Astrocyte (in vitro differentiated cells and primary cell): ENCODE measurements around the gene UMODL1. TPM values are rescaled to one million over a fixed set of nuclear protein-coding genes. Genes with fewer than 3 reads are reported as not detected.

Experiments used
- DNase-seq: peaks from one replicate; pipeline ENCODE4 v3.0.0-alpha.2; 2010; ENCODE audit warnings: low read depth
- FAIRE-seq: peaks from 2 replicates; lab custom pipeline; 2011; peaks lifted over from hg19 to GRCh38; lab: Jason Lieb, UNC
- H2AFZ ChIP-seq: 2 replicates; pipeline ENCODE4 v1.6.0; 2012; ENCODE audit warnings: low read depth, low read length, inconsistent platforms
- H3K27ac ChIP-seq: 2 replicates; pipeline ENCODE4 v1.5.1; 2011; ENCODE audit warnings: low read depth, low read length, inconsistent platforms
- H3K27me3 ChIP-seq: 2 replicates; pipeline ENCODE4 v1.6.0; 2011; ENCODE audit warnings: low read length, inconsistent platforms; ENCODE audit not compliant: insufficient read depth
- H3K36me3 ChIP-seq: 2 replicates; pipeline ENCODE4 v1.5.1; 2011; ENCODE audit warnings: low read length, inconsistent platforms; ENCODE audit not compliant: insufficient read depth
- H3K4me1 ChIP-seq: 2 replicates; pipeline ENCODE4 v1.5.1; 2011; ENCODE audit warnings: low read length, inconsistent platforms; ENCODE audit not compliant: insufficient read depth
- H3K4me2 ChIP-seq: 2 replicates; pipeline ENCODE4 v1.6.0; 2012; ENCODE audit warnings: low read length, inconsistent platforms
- H3K4me3 ChIP-seq: 2 replicates; pipeline ENCODE4 v1.5.1; 2011; ENCODE audit warnings: low read depth, mild to moderate bottlenecking, low read length, inconsistent platforms; ENCODE audit not compliant: insufficient read depth
- H3K79me2 ChIP-seq: 2 replicates; pipeline ENCODE4 v1.6.0; 2012; ENCODE audit warnings: mild to moderate bottlenecking, low read length, inconsistent platforms; ENCODE audit not compliant: insufficient read depth
- H3K9ac ChIP-seq: 2 replicates; pipeline ENCODE4 v1.6.0; 2012; ENCODE audit warnings: mild to moderate bottlenecking, low read length, inconsistent platforms
- H3K9me3 ChIP-seq: 2 replicates; pipeline ENCODE4 v1.5.1; 2012; ENCODE audit warnings: low read depth, mild to moderate bottlenecking, low read length, inconsistent platforms; ENCODE audit not compliant: insufficient read depth
- H4K20me1 ChIP-seq: 2 replicates; pipeline ENCODE4 v1.6.0; 2012; ENCODE audit warnings: low read length, inconsistent platforms; ENCODE audit not compliant: insufficient read depth
- H3K27ac Mint-ChIP-seq: one replicate; pipeline ENCODE4 v1.8.0; 2021; ENCODE audit warnings: mild to moderate bottlenecking, mixed read lengths; ENCODE audit not compliant: unreplicated experiment
- H3K27me3 Mint-ChIP-seq: one replicate; pipeline ENCODE4 v1.8.0; 2021; ENCODE audit warnings: low read depth, mixed read lengths; ENCODE audit not compliant: unreplicated experiment
- H3K36me3 Mint-ChIP-seq: one replicate; pipeline ENCODE4 v1.8.0; 2021; ENCODE audit warnings: low read depth, mixed read lengths; ENCODE audit not compliant: unreplicated experiment
- H3K4me1 Mint-ChIP-seq: one replicate; pipeline ENCODE4 v1.8.0; 2021; ENCODE audit warnings: low read depth, mixed read lengths; ENCODE audit not compliant: unreplicated experiment
- H3K4me3 Mint-ChIP-seq: one replicate; pipeline ENCODE4 v1.8.0; 2021; ENCODE audit warnings: mild to moderate bottlenecking, moderate library complexity, mixed read lengths; ENCODE audit not compliant: unreplicated experiment
- H3K9me3 Mint-ChIP-seq: one replicate; pipeline ENCODE4 v1.8.0; 2021; ENCODE audit warnings: mild to moderate bottlenecking, mixed read lengths; ENCODE audit not compliant: unreplicated experiment
- EZH2 ChIP-seq: IDR thresholded peaks from 2 replicates; pipeline ENCODE4 v1.6.1; 2012; ENCODE audit warnings: mild to moderate bottlenecking, low read length, inconsistent platforms; ENCODE audit not compliant: insufficient read depth
- total RNA-seq: library from RNA; stranded (reverse); gene quantifications from 2 replicates; pipeline ENCODE4 v1.2.1, GENCODE V29; 2021
- TF ChIP-seq, protein P1 (sequence below): IDR thresholded peaks from 2 replicates; pipeline ENCODE4 v1.5.1; 2011; ENCODE audit warnings: low read depth, mild to moderate bottlenecking, inconsistent platforms, low read length, moderate library complexity; ENCODE audit not compliant: insufficient read depth

Gene UMODL1
- total RNA-seq, 1 donor from 2014 or later, result not detected

DNA sequence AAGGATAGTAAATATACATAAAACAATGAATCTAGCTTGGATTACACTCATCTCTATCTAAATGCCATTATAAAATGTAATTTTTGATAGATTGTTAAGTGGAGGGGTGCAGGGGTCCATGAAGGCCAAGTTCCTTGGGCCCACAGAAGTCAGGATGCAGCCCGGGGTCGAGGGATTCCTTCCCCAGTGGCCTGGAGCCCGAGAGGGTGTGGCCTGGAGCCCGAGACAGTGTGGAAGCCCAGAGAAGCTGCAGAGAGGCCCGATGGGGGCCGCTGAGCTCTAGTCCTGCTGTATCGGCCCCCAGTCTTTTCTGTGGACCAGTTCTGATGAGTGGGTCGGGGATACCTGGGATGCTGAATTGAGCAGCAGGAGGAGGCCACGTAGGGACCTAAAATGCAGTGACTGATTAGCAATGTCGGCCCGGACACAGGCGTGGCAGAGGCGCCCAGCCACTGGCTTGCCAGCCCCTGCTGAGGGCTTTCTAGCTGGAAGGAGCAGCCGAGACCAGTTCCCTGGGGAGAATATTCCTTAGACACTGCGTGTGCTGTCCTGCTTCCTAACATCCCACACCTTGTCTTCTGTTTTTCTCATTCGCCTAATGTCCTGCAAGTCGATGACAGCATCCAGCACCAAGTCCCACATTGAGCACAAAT is 38.9 kb downstream of the UMODL1 start:
- H3K9me3 Mint-ChIP-seq, result no peaks in the 10 kb centered on the region
- no peak for DNase-seq
- H2AFZ ChIP-seq, result no peak overlapping the region

DNA sequence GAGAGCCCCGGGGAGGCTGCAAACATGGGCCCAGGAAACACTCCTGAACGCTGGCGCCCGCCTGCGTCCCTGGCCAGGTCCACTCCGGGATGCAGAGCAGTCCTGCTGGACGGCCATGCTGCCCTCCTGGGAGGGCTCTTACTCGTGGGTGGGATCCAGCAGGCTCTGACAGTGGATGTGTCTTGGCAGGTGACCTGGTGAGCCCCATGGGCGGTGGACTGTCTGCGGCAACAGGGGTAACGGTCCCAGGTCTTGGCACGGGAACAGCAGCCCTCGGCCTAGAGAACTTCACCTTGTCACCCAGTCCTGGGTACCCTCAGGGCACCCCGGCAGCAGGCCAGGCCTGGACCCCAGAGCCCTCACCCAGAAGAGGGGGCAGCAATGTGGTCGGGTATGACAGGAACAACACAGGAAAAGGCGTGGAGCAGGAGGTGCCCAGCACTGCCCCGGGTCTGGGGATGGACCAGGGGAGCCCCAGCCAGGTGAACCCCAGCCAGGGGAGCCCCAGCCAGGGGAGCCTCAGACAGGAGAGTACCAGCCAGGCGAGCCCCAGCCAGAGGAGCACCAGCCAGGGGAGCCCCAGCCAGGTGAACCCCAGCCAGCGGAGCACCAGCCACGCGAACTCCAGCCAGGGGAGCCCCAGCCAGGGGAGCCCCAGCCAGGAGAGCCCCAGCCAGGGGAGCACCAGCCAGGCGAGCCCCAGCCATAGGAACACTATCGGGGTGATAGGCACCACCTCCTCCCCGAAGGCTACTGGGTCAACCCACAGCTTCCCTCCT is 39.8 kb downstream of the UMODL1 start:
- peaks cover 44% of the 10 kb centered on the region for H3K27me3 Mint-ChIP-seq
- no peaks in the 10 kb centered on the region for H3K4me1 Mint-ChIP-seq
- Histone ChIP-seq H2AFZ (no peak overlapping the region), H3K36me3 (no peaks in the 10 kb centered on the region), H3K9ac (no peak overlapping the region), H4K20me1 (no peaks in the 10 kb centered on the region), H3K4me3 (no peak overlapping the region), H3K4me2 (no peak overlapping the region), H3K27me3 (peaks cover 5% of the 10 kb centered on the region), H3K27ac (no peak overlapping the region), H3K79me2 (no peaks in the 10 kb centered on the region), H3K9me3 (no peaks in the 10 kb centered on the region), H3K4me1 (no peaks in the 10 kb centered on the region)
- no peaks in the 10 kb centered on the region for H3K9me3 Mint-ChIP-seq
- DNase-seq (no peak), FAIRE-seq (no peak)
- H3K27ac Mint-ChIP-seq, result no peak overlapping the region
- H3K36me3 Mint-ChIP-seq, result no peaks in the 10 kb centered on the region
- H3K4me3 Mint-ChIP-seq, result no peak overlapping the region
- TF ChIP-seq, protein P1, sequence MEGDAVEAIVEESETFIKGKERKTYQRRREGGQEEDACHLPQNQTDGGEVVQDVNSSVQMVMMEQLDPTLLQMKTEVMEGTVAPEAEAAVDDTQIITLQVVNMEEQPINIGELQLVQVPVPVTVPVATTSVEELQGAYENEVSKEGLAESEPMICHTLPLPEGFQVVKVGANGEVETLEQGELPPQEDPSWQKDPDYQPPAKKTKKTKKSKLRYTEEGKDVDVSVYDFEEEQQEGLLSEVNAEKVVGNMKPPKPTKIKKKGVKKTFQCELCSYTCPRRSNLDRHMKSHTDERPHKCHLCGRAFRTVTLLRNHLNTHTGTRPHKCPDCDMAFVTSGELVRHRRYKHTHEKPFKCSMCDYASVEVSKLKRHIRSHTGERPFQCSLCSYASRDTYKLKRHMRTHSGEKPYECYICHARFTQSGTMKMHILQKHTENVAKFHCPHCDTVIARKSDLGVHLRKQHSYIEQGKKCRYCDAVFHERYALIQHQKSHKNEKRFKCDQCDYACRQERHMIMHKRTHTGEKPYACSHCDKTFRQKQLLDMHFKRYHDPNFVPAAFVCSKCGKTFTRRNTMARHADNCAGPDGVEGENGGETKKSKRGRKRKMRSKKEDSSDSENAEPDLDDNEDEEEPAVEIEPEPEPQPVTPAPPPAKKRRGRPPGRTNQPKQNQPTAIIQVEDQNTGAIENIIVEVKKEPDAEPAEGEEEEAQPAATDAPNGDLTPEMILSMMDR, result no peak

More for the DNA sequence above, 38.9 kb downstream of the UMODL1 start:
- H3K27me3 ChIP-seq, result peaks cover 5% of the 10 kb centered on the region
- no peaks in the 10 kb centered on the region for H3K9me3 ChIP-seq
- Mint-ChIP-seq H3K4me1 (no peaks in the 10 kb centered on the region), H3K27me3 (peaks cover 43% of the 10 kb centered on the region), H3K4me3 (no peak overlapping the region), H3K27ac (no peak overlapping the region), H3K36me3 (no peaks in the 10 kb centered on the region)
- H3K4me3 ChIP-seq, result no peak overlapping the region
- no peaks in the 10 kb centered on the region for H3K36me3 ChIP-seq
- no peaks in the 10 kb centered on the region for H3K4me1 ChIP-seq
- H3K27ac ChIP-seq, result no peak overlapping the region
- TF ChIP-seq EZH2, result no peak
- TF ChIP-seq, protein P1, result no peak
- no peak for FAIRE-seq
- no peak overlapping the region for H3K4me2 ChIP-seq
- H4K20me1 ChIP-seq, result no peaks in the 10 kb centered on the region
- no peak overlapping the region for H3K9ac ChIP-seq
- H3K79me2 ChIP-seq, result no peaks in the 10 kb centered on the region

DNA sequence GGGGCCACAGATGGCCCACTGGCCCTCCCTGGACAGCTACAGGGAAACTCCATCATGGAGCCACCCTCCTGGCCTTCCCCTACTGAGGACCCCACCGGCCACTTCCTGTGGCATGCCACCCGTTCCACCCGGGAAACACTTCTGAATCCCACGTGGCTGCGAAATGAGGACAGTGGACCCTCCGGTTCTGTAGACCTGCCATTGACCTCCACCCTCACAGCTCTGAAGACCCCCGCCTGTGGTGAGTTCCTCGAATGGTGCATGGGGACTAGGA is 40.3 kb downstream of the UMODL1 start:
- H3K27me3 Mint-ChIP-seq, result peaks cover 44% of the 10 kb centered on the region

More for the DNA sequence above, 40.3 kb downstream of the UMODL1 start:
- H3K79me2 ChIP-seq, result no peaks in the 10 kb centered on the region
- no peak overlapping the region for H3K4me3 ChIP-seq
- H3K36me3 ChIP-seq, result no peaks in the 10 kb centered on the region
- DNase-seq (no peak), FAIRE-seq (no peak)
- no peaks in the 10 kb centered on the region for H3K9me3 ChIP-seq
- H4K20me1 ChIP-seq, result no peaks in the 10 kb centered on the region
- no peak overlapping the region for H3K9ac ChIP-seq
- Mint-ChIP-seq H3K36me3 (no peaks in the 10 kb centered on the region), H3K9me3 (no peaks in the 10 kb centered on the region), H3K4me1 (no peaks in the 10 kb centered on the region), H3K4me3 (no peak overlapping the region), H3K27ac (no peak overlapping the region)
- H3K27me3 ChIP-seq, result peaks cover 5% of the 10 kb centered on the region
- TF ChIP-seq, protein P1, result no peak
- TF ChIP-seq EZH2, result no peak
- no peak overlapping the region for H3K4me2 ChIP-seq
- no peak overlapping the region for H2AFZ ChIP-seq
- no peak overlapping the region for H3K27ac ChIP-seq
- H3K4me1 ChIP-seq, result no peaks in the 10 kb centered on the region
